ENCODE measurements around the gene C4BPA.

C4BPA gene

GRCh38 chr1:207102146-207102545, 1.9 kb upstream of the C4BPA start:
- no peaks in the 10 kb centered on the region for H3K36me3 ChIP-seq (ENCODE audit: insufficient read depth, low read length)
- no peak overlapping the region for H3K9ac ChIP-seq (ENCODE audit: low read length)
- no peaks in the 10 kb centered on the region for H3K9me3 ChIP-seq (ENCODE audit: low read length)
- H3K4me1 ChIP-seq (ENCODE audit: insufficient read depth, low read length, severe bottlenecking) = no peaks in the 10 kb centered on the region
- no peak overlapping the region for H3K27ac ChIP-seq (ENCODE audit: low read depth, low read length, poor library complexity, severe bottlenecking)
- no peaks in the 10 kb centered on the region for H3K27me3 ChIP-seq (ENCODE audit: insufficient read depth, low read length)
- H3K9me2 ChIP-seq (ENCODE audit: low read depth, low read length) = no peaks in the 10 kb centered on the region
- no peak for TF ChIP-seq CTCF (IDR thresholded peaks at IDR 0.05; ENCODE audit: low read length)
- TF ChIP-seq EZH2 (IDR thresholded peaks at IDR 0.05; ENCODE audit: borderline replicate concordance, low read length) = no peak
- no peak overlapping the region for H3K4me3 ChIP-seq (ENCODE audit: low read depth, low read length, poor library complexity, severe bottlenecking)
- no peaks in the 10 kb centered on the region for H3K79me2 ChIP-seq (ENCODE audit: insufficient read depth, low read length)
- no peaks in the 10 kb centered on the region for H4K20me1 ChIP-seq (ENCODE audit: insufficient read depth, low read length)
- no peaks in the 10 kb centered on the region for H3F3A ChIP-seq (ENCODE audit: insufficient read depth, low read length)
- H2AFZ ChIP-seq (ENCODE audit: low read length) = no peak overlapping the region
- no peak overlapping the region for H3K4me2 ChIP-seq (ENCODE audit: low read length)

GRCh38 chr1:207102659-207103058, 1.4 kb upstream of the C4BPA start:
- Histone ChIP-seq H3K4me1 (ENCODE audit: insufficient read depth, low read length, severe bottlenecking) (no peaks in the 10 kb centered on the region), H3K27me3 (ENCODE audit: insufficient read depth, low read length) (no peaks in the 10 kb centered on the region), H3K79me2 (ENCODE audit: insufficient read depth, low read length) (no peaks in the 10 kb centered on the region), H3K9ac (ENCODE audit: low read length) (no peak overlapping the region), H3K4me2 (ENCODE audit: low read length) (no peak overlapping the region), H4K20me1 (ENCODE audit: insufficient read depth, low read length) (no peaks in the 10 kb centered on the region), H2AFZ (ENCODE audit: low read length) (no peak overlapping the region), H3K27ac (ENCODE audit: low read depth, low read length, poor library complexity, severe bottlenecking) (no peak overlapping the region), H3K9me3 (ENCODE audit: low read length) (no peaks in the 10 kb centered on the region), H3K36me3 (ENCODE audit: insufficient read depth, low read length) (no peaks in the 10 kb centered on the region), H3K9me2 (ENCODE audit: low read depth, low read length) (no peaks in the 10 kb centered on the region), H3K4me3 (ENCODE audit: low read depth, low read length, poor library complexity, severe bottlenecking) (no peak overlapping the region), H3F3A (ENCODE audit: insufficient read depth, low read length) (no peaks in the 10 kb centered on the region)
- no peak for TF ChIP-seq EZH2 (IDR thresholded peaks at IDR 0.05; ENCODE audit: borderline replicate concordance, low read length)
- no peak for TF ChIP-seq CTCF (IDR thresholded peaks at IDR 0.05; ENCODE audit: low read length)

GRCh38 chr1:207109004-207109403, 5.0 kb downstream of the C4BPA start:
- TF ChIP-seq EZH2 (IDR thresholded peaks at IDR 0.05; ENCODE audit: borderline replicate concordance, low read length) = no peak
- TF ChIP-seq CTCF (IDR thresholded peaks at IDR 0.05; ENCODE audit: low read length) = no peak
- H3K4me3 ChIP-seq (ENCODE audit: low read depth, low read length, poor library complexity, severe bottlenecking) = no peak overlapping the region
- H3K9ac ChIP-seq (ENCODE audit: low read length) = no peak overlapping the region
- no peaks in the 10 kb centered on the region for H3K9me3 ChIP-seq (ENCODE audit: low read length)
- no peaks in the 10 kb centered on the region for H3K4me1 ChIP-seq (ENCODE audit: insufficient read depth, low read length, severe bottlenecking)
- H3K9me2 ChIP-seq (ENCODE audit: low read depth, low read length) = no peaks in the 10 kb centered on the region
- no peaks in the 10 kb centered on the region for H3F3A ChIP-seq (ENCODE audit: insufficient read depth, low read length)
- no peaks in the 10 kb centered on the region for H4K20me1 ChIP-seq (ENCODE audit: insufficient read depth, low read length)
- H3K27me3 ChIP-seq (ENCODE audit: insufficient read depth, low read length) = no peaks in the 10 kb centered on the region
- H2AFZ ChIP-seq (ENCODE audit: low read length) = no peak overlapping the region
- H3K4me2 ChIP-seq (ENCODE audit: low read length) = no peak overlapping the region
- no peaks in the 10 kb centered on the region for H3K36me3 ChIP-seq (ENCODE audit: insufficient read depth, low read length)
- H3K27ac ChIP-seq (ENCODE audit: low read depth, low read length, poor library complexity, severe bottlenecking) = no peak overlapping the region
- no peaks in the 10 kb centered on the region for H3K79me2 ChIP-seq (ENCODE audit: insufficient read depth, low read length)
